Astrocyte of the cerebellum (primary cell): ENCODE data around the gene CFAP299.
A peak's percentile ranks its signal among the peaks of the same experiment; 100 is the strongest.

Source experiments
- DNase-seq: peaks from one replicate; pipeline ENCODE4 v3.0.0-alpha.2; 2011; ENCODE audit warnings: low read depth
- H3K4me3 ChIP-seq: 2 replicates; pipeline ENCODE4 v1.5.1; 2011; ENCODE audit warnings: mild to moderate bottlenecking, low read depth, low read length, moderate library complexity
- in situ Hi-C: cut with HindIII; loops from 2 replicates; pipeline ENCODE4 v1.10.0; 2017; ENCODE audit warnings: low sequenced_read_pairs
- TF ChIP-seq, protein P1 (sequence below): IDR thresholded peaks from 2 replicates; pipeline ENCODE4 v1.5.1; 2012; ENCODE audit warnings: low read length, low read depth, moderate library complexity, mild to moderate bottlenecking; ENCODE audit errors: missing control alignments

CFAP299 gene

DNA sequence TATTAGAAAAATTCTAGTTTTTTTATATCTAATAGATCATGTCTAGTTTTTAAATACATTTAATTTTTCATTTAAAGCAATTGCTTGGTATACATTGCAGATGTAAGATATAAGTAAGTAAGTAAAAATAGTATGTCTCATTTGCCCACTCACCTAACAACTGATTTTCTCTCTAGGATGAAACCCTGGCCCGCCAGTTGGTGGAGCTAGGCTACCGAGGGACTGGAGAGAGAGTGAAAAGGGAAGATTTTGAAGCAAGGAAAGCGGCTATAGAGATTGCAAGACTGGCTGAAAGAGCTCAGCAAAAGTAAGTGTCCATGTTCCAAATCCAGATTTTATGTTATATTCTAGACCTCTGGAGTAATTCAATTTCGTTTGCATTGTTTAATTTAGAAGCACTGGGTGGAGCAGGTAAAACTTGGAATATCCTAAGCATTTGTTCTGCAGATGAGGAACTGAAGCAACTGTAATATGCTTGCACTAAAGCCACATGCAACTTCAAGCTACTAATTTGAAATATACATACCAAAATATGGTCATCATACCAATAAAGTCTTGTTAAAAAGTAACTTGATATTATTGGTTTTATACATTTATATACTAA is 27.1 kb downstream of the CFAP299 start:
- H3K4me3 ChIP-seq, result no peak overlapping the region
- in situ Hi-C loops, result loop anchor here (25.0 kb wide), 1 partner anchor 675 kb away; the partner anchor contains the start of gene BMP3
- DNase-seq, result peak; percentile 22
- TF ChIP-seq, protein P1, sequence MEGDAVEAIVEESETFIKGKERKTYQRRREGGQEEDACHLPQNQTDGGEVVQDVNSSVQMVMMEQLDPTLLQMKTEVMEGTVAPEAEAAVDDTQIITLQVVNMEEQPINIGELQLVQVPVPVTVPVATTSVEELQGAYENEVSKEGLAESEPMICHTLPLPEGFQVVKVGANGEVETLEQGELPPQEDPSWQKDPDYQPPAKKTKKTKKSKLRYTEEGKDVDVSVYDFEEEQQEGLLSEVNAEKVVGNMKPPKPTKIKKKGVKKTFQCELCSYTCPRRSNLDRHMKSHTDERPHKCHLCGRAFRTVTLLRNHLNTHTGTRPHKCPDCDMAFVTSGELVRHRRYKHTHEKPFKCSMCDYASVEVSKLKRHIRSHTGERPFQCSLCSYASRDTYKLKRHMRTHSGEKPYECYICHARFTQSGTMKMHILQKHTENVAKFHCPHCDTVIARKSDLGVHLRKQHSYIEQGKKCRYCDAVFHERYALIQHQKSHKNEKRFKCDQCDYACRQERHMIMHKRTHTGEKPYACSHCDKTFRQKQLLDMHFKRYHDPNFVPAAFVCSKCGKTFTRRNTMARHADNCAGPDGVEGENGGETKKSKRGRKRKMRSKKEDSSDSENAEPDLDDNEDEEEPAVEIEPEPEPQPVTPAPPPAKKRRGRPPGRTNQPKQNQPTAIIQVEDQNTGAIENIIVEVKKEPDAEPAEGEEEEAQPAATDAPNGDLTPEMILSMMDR, result peak; percentile 88

- peak; percentile 71 for DNase-seq
- no peak overlapping the region for H3K4me3 ChIP-seq
- TF ChIP-seq, protein P1, result peak; percentile 83
- in situ Hi-C loops, result loop anchor here (25.0 kb wide), 1 partner anchor 671 kb away; the partner anchor contains the start of gene BMP3
These were observed 30.4 kb downstream of the CFAP299 start for GRCh38 chr4:80365928-80366327.

- DNase-seq, result no peak
- in situ Hi-C loops, result loop anchor here (25.0 kb wide), 1 partner anchor 670 kb away; the partner anchor contains the start of gene BMP3
- TF ChIP-seq, protein P1, result no peak
- H3K4me3 ChIP-seq, result no peak overlapping the region
These were observed 32.2 kb downstream of the CFAP299 start for GRCh38 chr4:80367737-80368136.

GRCh38 chr4:80370635-80371034 is 35.1 kb downstream of the CFAP299 start:
- in situ Hi-C loops, result loop anchor here (25.0 kb wide), 1 partner anchor 667 kb away; the partner anchor contains the start of gene BMP3
- H3K4me3 ChIP-seq, result no peak overlapping the region
- TF ChIP-seq, protein P1, result no peak
- DNase-seq, result no peak

GRCh38 chr4:80371046-80371445 is 35.5 kb downstream of the CFAP299 start:
- DNase-seq, result no peak
- in situ Hi-C loops, result loop anchor here (25.0 kb wide), 1 partner anchor 666 kb away; the partner anchor contains the start of gene BMP3
- H3K4me3 ChIP-seq, result no peak overlapping the region
- TF ChIP-seq, protein P1, result no peak

DNA sequence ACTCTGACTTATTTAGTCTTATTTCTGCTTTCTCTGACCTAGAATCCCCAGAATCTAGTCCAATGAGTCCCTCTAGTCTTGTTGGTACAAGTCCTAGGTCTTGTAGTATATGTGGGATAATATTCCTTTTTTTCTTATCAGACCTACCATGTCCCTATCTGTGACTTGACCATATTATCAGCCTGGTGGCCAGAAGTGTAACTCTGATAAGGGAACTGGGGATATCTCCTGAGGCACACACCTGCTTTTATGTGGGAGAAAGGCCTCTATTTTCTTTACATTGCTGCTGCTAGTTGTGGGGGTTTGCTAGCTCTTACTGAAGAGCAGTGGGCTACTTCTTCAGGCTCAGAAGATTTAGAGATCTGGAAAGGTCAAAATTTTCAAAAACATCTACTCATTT is 38.6 kb downstream of the CFAP299 start:
- no peak overlapping the region for H3K4me3 ChIP-seq
- in situ Hi-C loops, result loop anchor here (25.0 kb wide), 1 partner anchor 663 kb away; the partner anchor contains the start of gene BMP3
- no peak for DNase-seq
- TF ChIP-seq, protein P1, result no peak
